ENCODE measurements around the gene PGPEP1. TPM values are rescaled to one million over a fixed set of nuclear protein-coding genes. Genes with fewer than 3 reads are reported as not detected.
A peak's percentile ranks its signal among the peaks of the same experiment; 100 is the strongest.

Gene PGPEP1
- total and polyA plus RNA-seq, 10 of the 15 experiments (the other 5 are each of a cell fraction or from before 2014, with no cell fraction given): 13.8 to 39.4 (median 17.0) TPM

- TF ChIP-seq NKRF (conservative IDR thresholded peaks at IDR 0.05) (no peak), RB1 (IDR thresholded peaks at IDR 0.05; ENCODE audit: borderline replicate concordance) (no peak), ZBTB4 (CRISPR knock-in tag; IDR thresholded peaks at IDR 0.05) (no peak), WRNIP1 (IDR thresholded peaks at IDR 0.05; ENCODE audit: borderline replicate concordance, low read depth, low read length) (no peak; the same call in 1 of the 2 replicates), FOXK2 (IDR thresholded peaks at IDR 0.05) (no peak), ESRRA (IDR thresholded peaks at IDR 0.05; ENCODE audit: low read length) (no peak), NFYA (IDR thresholded peaks at IDR 0.05; ENCODE audit: borderline replicate concordance, low read depth, low read length) (no peak), EP300 (IDR thresholded peaks at IDR 0.05; ENCODE audit: borderline replicate concordance in 1 of 2, control insufficient read depth in 1 of 2, low read depth in 2 of 2, low read length in 2 of 2) (no peak), SIX5 (IDR thresholded peaks at IDR 0.05; ENCODE audit: low read depth, low read length, severe bottlenecking) (no peak), EGR1 (IDR thresholded peaks at IDR 0.05; ENCODE audit: borderline replicate concordance in 1 of 2, low read depth in 2 of 2, low read length in 2 of 2) (no peak; a peak in 1 of 3 replicates), GATAD2B (conservative IDR thresholded peaks at IDR 0.05; ENCODE audit: low read depth) (no peak), ZNF687 (IDR thresholded peaks at IDR 0.05) (no peak; the same call in 1 of the 2 replicates), RUNX3 (IDR thresholded peaks at IDR 0.05; ENCODE audit: low read length) (peak; percentile 42), NRF1 (conservative IDR thresholded peaks at IDR 0.05; ENCODE audit: low read depth, low read length) (no peak), PML (IDR thresholded peaks at IDR 0.05; ENCODE audit: low read length) (no peak), RCOR1 (conservative IDR thresholded peaks at IDR 0.05; ENCODE audit: low read depth, low read length) (no peak), SRF (IDR thresholded peaks at IDR 0.05; ENCODE audit: low read depth in 2 of 2, low read length in 2 of 2) (no peak), NFIC (IDR thresholded peaks at IDR 0.05; ENCODE audit: low read depth, low read length) (no peak)
These were observed 831 bp downstream of the PGPEP1 start (continued) for GRCh38 chr19:18340990-18341868.
